ENCODE data around the gene IKZF3.

IKZF3 gene

GRCh38 chr17:39823407-39824054, 40.6 kb downstream of the IKZF3 start:
- H3K27me3 ChIP-seq (ENCODE audit: low read length): no peaks in the 10 kb centered on the region
- no peak overlapping the region for H3K4me2 ChIP-seq (ENCODE audit: low read depth, low read length, poor library complexity, severe bottlenecking)
- no peaks in the 10 kb centered on the region for H3K9me2 ChIP-seq (replicated peaks; ENCODE audit: insufficient read depth, low read length)
- H3F3A ChIP-seq (ENCODE audit: insufficient read depth): peaks cover 29% of the 10 kb centered on the region
- no peak overlapping the region for H3K27ac ChIP-seq (ENCODE audit: low read depth, low read length)
- H3K79me2 ChIP-seq (ENCODE audit: insufficient read depth, low read length): peaks cover 25% of the 10 kb centered on the region
- H4K20me1 ChIP-seq (ENCODE audit: low read depth, low read length): no peaks in the 10 kb centered on the region
- H3K9me3 ChIP-seq (ENCODE audit: insufficient read depth, low read length): peaks cover 32% of the 10 kb centered on the region; the same call in 1 of the 2 replicates
- TF ChIP-seq CTCF (IDR thresholded peaks at IDR 0.05; ENCODE audit: insufficient read depth, low read length, poor library complexity, severe bottlenecking) (no peak), EZH2phosphoT487 (conservative IDR thresholded peaks at IDR 0.05; ENCODE audit: low read length) (no peak)
- H3K36me3 ChIP-seq (ENCODE audit: low read length): peaks cover 70% of the 10 kb centered on the region
- H3K9ac ChIP-seq (ENCODE audit: low read length): no peak overlapping the region
- no peak overlapping the region for H3K4me3 ChIP-seq (ENCODE audit: insufficient read depth, low read length, poor library complexity, severe bottlenecking)
- no peak overlapping the region for H2AFZ ChIP-seq (ENCODE audit: low read depth, low read length, severe bottlenecking)

- TF ChIP-seq EZH2phosphoT487 (conservative IDR thresholded peaks at IDR 0.05; ENCODE audit: low read length) (no peak), CTCF (IDR thresholded peaks at IDR 0.05; ENCODE audit: insufficient read depth, low read length, poor library complexity, severe bottlenecking) (no peak)
- Histone ChIP-seq H3K4me3 (ENCODE audit: insufficient read depth, low read length, poor library complexity, severe bottlenecking) (no peak overlapping the region), H3K9me3 (ENCODE audit: insufficient read depth, low read length) (peaks cover 32% of the 10 kb centered on the region; the same call in 1 of the 2 replicates), H2AFZ (ENCODE audit: low read depth, low read length, severe bottlenecking) (no peak overlapping the region), H4K20me1 (ENCODE audit: low read depth, low read length) (no peaks in the 10 kb centered on the region), H3K79me2 (ENCODE audit: insufficient read depth, low read length) (peaks cover 37% of the 10 kb centered on the region), H3K9ac (ENCODE audit: low read length) (no peak overlapping the region), H3F3A (ENCODE audit: insufficient read depth) (peaks cover 42% of the 10 kb centered on the region), H3K27ac (ENCODE audit: low read depth, low read length) (peak overlapping the region; percentile 82; the same call in 1 of the 2 replicates), H3K36me3 (ENCODE audit: low read length) (peaks cover 61% of the 10 kb centered on the region), H3K4me2 (ENCODE audit: low read depth, low read length, poor library complexity, severe bottlenecking) (no peak overlapping the region), H3K9me2 (replicated peaks; ENCODE audit: insufficient read depth, low read length) (no peaks in the 10 kb centered on the region), H3K27me3 (ENCODE audit: low read length) (no peaks in the 10 kb centered on the region)
These were observed 42.1 kb downstream of the IKZF3 start for GRCh38 chr17:39822051-39822451.

GRCh38 chr17:39820987-39821386, 43.1 kb downstream of the IKZF3 start:
- H3K27me3 ChIP-seq (ENCODE audit: low read length): no peaks in the 10 kb centered on the region
- H3K4me2 ChIP-seq (ENCODE audit: low read depth, low read length, poor library complexity, severe bottlenecking): no peak overlapping the region
- H3K9me2 ChIP-seq (replicated peaks; ENCODE audit: insufficient read depth, low read length): no peaks in the 10 kb centered on the region
- peaks cover 23% of the 10 kb centered on the region; the same call in 1 of the 2 replicates for H3K9me3 ChIP-seq (ENCODE audit: insufficient read depth, low read length)
- peaks cover 58% of the 10 kb centered on the region for H3K36me3 ChIP-seq (ENCODE audit: low read length)
- peak overlapping the region; percentile 16; the same call in 1 of the 2 replicates for H3K9ac ChIP-seq (ENCODE audit: low read length)
- H3K4me3 ChIP-seq (ENCODE audit: insufficient read depth, low read length, poor library complexity, severe bottlenecking): no peak overlapping the region
- no peaks in the 10 kb centered on the region for H4K20me1 ChIP-seq (ENCODE audit: low read depth, low read length)
- TF ChIP-seq EZH2phosphoT487 (conservative IDR thresholded peaks at IDR 0.05; ENCODE audit: low read length) (no peak), CTCF (IDR thresholded peaks at IDR 0.05; ENCODE audit: insufficient read depth, low read length, poor library complexity, severe bottlenecking) (no peak)
- peaks cover 46% of the 10 kb centered on the region for H3K79me2 ChIP-seq (ENCODE audit: insufficient read depth, low read length)
- no peak overlapping the region for H2AFZ ChIP-seq (ENCODE audit: low read depth, low read length, severe bottlenecking)
- peak overlapping the region; percentile 82 for H3K27ac ChIP-seq (ENCODE audit: low read depth, low read length)
- H3F3A ChIP-seq (ENCODE audit: insufficient read depth): peaks cover 45% of the 10 kb centered on the region

Measured in SU-DHL-6 (cell line).